HCT116 (cell line): ENCODE measurements around the gene POR. TPM values are rescaled to one million over a fixed set of nuclear protein-coding genes. Genes with fewer than 3 reads are reported as not detected.

ENCODE experiments used
- ATAC-seq: fragments of 200-7000 bp; cut with Tn5 transposase; 2 replicates; pipeline ENCODE4 v1.9.1; 2020; ENCODE audit warnings: mild to moderate bottlenecking, moderate library complexity
- BruUV-seq: library from RNA; stranded (reverse); fragments of 400-500 nt; replicated peaks from 2 replicates; lab custom pipeline; 2021; lab: Mats Ljungman, UMichigan
- CTCF ChIA-PET: fragments of 300-600 bp; sonication (Branson Sonifier 250); formaldehyde crosslinking; loops from one replicate; lab custom pipeline; 2021; ENCODE audit warnings: antibody characterized with exemption; lab: Charles Lee
- POLR2A ChIA-PET: fragments of 300-600, 350-600 bp; sonication (Branson Sonifier 250); formaldehyde crosslinking; loops from one replicate; lab custom pipeline; 2021; ENCODE audit warnings: antibody characterized with exemption; lab: Charles Lee
- RAD21 ChIA-PET, 2 experiments: fragments of 300-600 bp; sonication (Branson Sonifier 250); formaldehyde crosslinking; loops; one replicate each; lab custom pipeline; 2023; ENCODE audit warnings: low total read pairs in 2 of 2; ENCODE audit not compliant: uncharacterized antibody in 2 of 2, unreplicated experiment in 2 of 2, low non-redundant PET in 1 of 2; lab: Charles Lee
- DNase-seq: peaks from one replicate; pipeline ENCODE4 v3.0.0-alpha.2; 2010; ENCODE audit warnings: low read depth, low spot score
- H2AFZ ChIP-seq: fragments of 200-600 bp; shearing (Covaris generic), sonication (generic); 2 replicates; pipeline ENCODE4 v1.6.1; 2017; ENCODE audit warnings: low read depth, mixed run types, mixed read lengths, antibody characterized with exemption, low read length; ENCODE audit not compliant: poor library complexity, severe bottlenecking
- H3K27ac ChIP-seq: 2 replicates; pipeline ENCODE4 v1.5.1; 2012; ENCODE audit warnings: low read depth, low read length
- H3K27me3 ChIP-seq: fragments of 200-600 bp; sonication (generic); 2 replicates; pipeline ENCODE4 v1.6.1; 2016; ENCODE audit warnings: mixed run types, low read length, mixed read lengths; ENCODE audit not compliant: insufficient read depth
- H3K36me3 ChIP-seq, 2 experiments: fragments of 200-500 bp in 1 of 2; fragments of 200-600 bp in 1 of 2; sonication (Bioruptor generic) in 1 of 2; sonication (generic) in 1 of 2; 2 replicates each; pipeline versions ENCODE4 v1.5.1 to v1.6.1; 2014 to 2016; ENCODE audit warnings: low read length in 2 of 2, inconsistent platforms in 1 of 2, mixed read lengths in 1 of 2, mixed run types in 1 of 2; ENCODE audit not compliant: insufficient read depth in 2 of 2, control insufficient read depth in 1 of 2
- H3K4me1 ChIP-seq, 2 experiments: fragments of 200-600 bp in 1 of 2; sonication (generic) in 1 of 2; 2 replicates each; pipeline versions ENCODE4 v1.5.1 to v1.6.1; 2012 to 2017; ENCODE audit warnings: low read length in 2 of 2, inconsistent platforms in 1 of 2, mild to moderate bottlenecking in 1 of 2, mixed read lengths in 1 of 2, mixed run types in 1 of 2, moderate library complexity in 1 of 2; ENCODE audit not compliant: insufficient read depth in 2 of 2, control insufficient read depth in 1 of 2
- H3K4me2 ChIP-seq: fragments of 200-600 bp; sonication (generic); 2 replicates; pipeline ENCODE4 v1.6.1; 2017; ENCODE audit warnings: mixed run types, low read length, mixed read lengths
- H3K4me3 ChIP-seq, 2 experiments: fragments of 200-600 bp in 1 of 2; sonication (generic) in 1 of 2; replicated peaks in 1 of 2; 2 replicates each; pipeline ENCODE4 v1.5.1; 2011 to 2016; ENCODE audit warnings: low read length in 2 of 2, control low read depth in 1 of 2, low read depth in 1 of 2, mild to moderate bottlenecking in 1 of 2, mixed read lengths in 1 of 2, mixed run types in 1 of 2
- H3K79me2 ChIP-seq: fragments of 200-600 bp; sonication (generic); 2 replicates; pipeline ENCODE4 v1.6.1; 2017; ENCODE audit warnings: mild to moderate bottlenecking, mixed run types, low read length, moderate library complexity, mixed read lengths; ENCODE audit not compliant: insufficient read depth
- H3K9ac ChIP-seq: fragments of 200-600 bp; sonication (generic); 2 replicates; pipeline ENCODE4 v1.6.1; 2016; ENCODE audit warnings: low read length, mixed read lengths
- H3K9me2 ChIP-seq: fragments of 200-600 bp; sonication (generic), shearing (Covaris generic); 2 replicates; pipeline ENCODE4 v1.6.1; 2017; ENCODE audit warnings: mixed run types, mild to moderate bottlenecking, moderate library complexity; ENCODE audit not compliant: insufficient read depth
- H3K9me3 ChIP-seq, 2 experiments: fragments of 200-500 bp in 1 of 2; fragments of 200-600 bp in 1 of 2; sonication (Bioruptor generic) in 1 of 2; sonication (generic) in 1 of 2; 2 replicates each; pipeline ENCODE4 v1.6.1; 2014 to 2017; ENCODE audit warnings: low read length in 2 of 2, mixed read lengths in 2 of 2, inconsistent platforms in 1 of 2, low read depth in 1 of 2, mild to moderate bottlenecking in 1 of 2, mixed run types in 1 of 2, moderate library complexity in 1 of 2; ENCODE audit not compliant: control insufficient read depth in 1 of 2, insufficient read depth in 1 of 2
- H4K20me1 ChIP-seq: fragments of 200-600 bp; sonication (generic), shearing (Covaris generic); 2 replicates; pipeline ENCODE4 v1.6.1; 2017; ENCODE audit warnings: mixed run types, mild to moderate bottlenecking, moderate library complexity; ENCODE audit not compliant: insufficient read depth
- SP1 ChIP-seq: IDR thresholded peaks from 2 replicates; pipeline ENCODE4 v1.6.1; 2012; ENCODE audit warnings: low read depth
- TCF7L2 ChIP-seq: IDR thresholded peaks from 2 replicates; pipeline ENCODE4 v1.7.0; 2011; ENCODE audit warnings: borderline replicate concordance, inconsistent platforms; ENCODE audit not compliant: insufficient read depth, insufficient read length; ENCODE audit errors: extremely low read depth
- YY1 ChIP-seq: IDR thresholded peaks from 2 replicates; pipeline ENCODE4 v1.6.1; 2011; ENCODE audit warnings: low read length, low read depth, moderate library complexity, mild to moderate bottlenecking; ENCODE audit not compliant: insufficient replicate concordance; ENCODE audit errors: extremely low read depth
- intact Hi-C: fragments of 100-400 bp; cut with micrococcal nuclease; formaldehyde crosslinking; loops from 2 replicates; pipeline ENCODE4 v1.10.0; 2022
- total RNA-seq: library from RNA; stranded (reverse); gene quantifications from one replicate; pipeline ENCODE4 v1.2.1, GENCODE V29; 2021; ENCODE audit not compliant: unreplicated experiment
- TF ChIP-seq, protein P1 (sequence below): IDR thresholded peaks from 2 replicates; pipeline ENCODE4 v1.6.1; 2012
- TF ChIP-seq, protein P2 (sequence below): IDR thresholded peaks from 2 replicates; pipeline ENCODE4 v1.6.1; 2011; ENCODE audit warnings: mild to moderate bottlenecking, low read length, moderate library complexity; ENCODE audit not compliant: insufficient replicate concordance; ENCODE audit errors: extremely low read depth

POR gene
- total RNA-seq, 1 experiment from 2014 or later, result 120 TPM

DNA sequence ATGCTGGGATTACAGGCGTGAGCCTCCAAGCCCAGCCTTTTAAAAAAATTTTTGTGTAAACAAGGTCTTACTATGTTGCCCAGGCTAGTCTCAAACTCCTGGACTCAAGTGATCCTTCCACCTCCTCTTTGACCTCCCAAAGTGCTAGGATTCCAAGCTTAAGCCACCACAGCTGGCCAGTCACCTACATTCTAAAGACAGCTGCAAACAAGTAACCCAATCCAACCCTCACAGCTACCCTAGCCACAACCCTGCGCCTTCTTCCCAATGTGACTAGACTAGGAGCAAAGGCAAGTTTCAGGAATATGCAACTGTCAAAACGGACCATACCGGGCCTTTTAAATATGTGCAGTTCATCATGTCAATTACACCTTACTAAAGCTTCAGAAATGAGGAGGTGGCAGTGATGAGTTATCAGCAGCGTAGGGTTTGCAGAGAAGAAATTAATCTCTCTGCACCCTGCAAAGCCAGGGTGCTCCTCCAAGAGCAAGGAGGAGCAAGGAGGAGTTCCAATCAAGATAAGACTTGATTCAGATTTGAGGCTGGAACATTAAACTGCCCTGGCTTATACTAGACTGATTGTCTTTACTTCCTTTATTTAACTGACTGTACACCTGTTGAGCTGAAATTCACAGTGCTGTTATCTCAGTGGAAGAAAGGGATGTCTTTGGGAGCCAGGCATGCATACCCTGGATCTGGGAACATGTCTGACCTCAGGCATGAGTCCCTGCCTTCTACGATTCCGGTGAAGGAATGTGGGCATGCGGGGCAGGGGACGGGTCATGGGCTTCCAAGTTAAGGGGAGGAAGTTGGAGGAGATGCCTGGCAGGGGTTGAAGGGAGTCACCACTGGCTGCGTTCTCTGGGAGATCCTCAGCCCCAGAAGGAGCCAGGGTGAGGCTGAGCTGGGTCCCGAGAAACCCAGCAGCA, 95.0 kb downstream of the POR start:
- Histone ChIP-seq H3K27me3 (no peaks in the 10 kb centered on the region), H2AFZ (no peak overlapping the region), H3K27ac (peak overlapping the region; percentile 7; the same call in 1 of the 2 replicates), H3K36me3 (no peaks in the 10 kb centered on the region; a peak in 1 of 4 replicates), H3K4me1 (peaks cover 15 to 24% of the 10 kb centered on the region in 2 experiments), H3K4me2 (peak overlapping the region; percentile 65), H4K20me1 (no peaks in the 10 kb centered on the region), H3K4me3 (peak overlapping the region in 1 of 2 experiments; percentile 34; a peak in 2 of 4 replicates), H3K9me2 (no peaks in the 10 kb centered on the region), H3K9ac (peak overlapping the region; percentile 25; the same call in 1 of the 2 replicates), H3K9me3 (no peaks in the 10 kb centered on the region), H3K79me2 (no peaks in the 10 kb centered on the region)
- TF ChIP-seq SP1 (no peak), TCF7L2 (no peak), YY1 (no peak)
- TF ChIP-seq, protein P1, sequence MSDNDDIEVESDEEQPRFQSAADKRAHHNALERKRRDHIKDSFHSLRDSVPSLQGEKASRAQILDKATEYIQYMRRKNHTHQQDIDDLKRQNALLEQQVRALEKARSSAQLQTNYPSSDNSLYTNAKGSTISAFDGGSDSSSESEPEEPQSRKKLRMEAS, result no peak
- TF ChIP-seq, protein P2, sequence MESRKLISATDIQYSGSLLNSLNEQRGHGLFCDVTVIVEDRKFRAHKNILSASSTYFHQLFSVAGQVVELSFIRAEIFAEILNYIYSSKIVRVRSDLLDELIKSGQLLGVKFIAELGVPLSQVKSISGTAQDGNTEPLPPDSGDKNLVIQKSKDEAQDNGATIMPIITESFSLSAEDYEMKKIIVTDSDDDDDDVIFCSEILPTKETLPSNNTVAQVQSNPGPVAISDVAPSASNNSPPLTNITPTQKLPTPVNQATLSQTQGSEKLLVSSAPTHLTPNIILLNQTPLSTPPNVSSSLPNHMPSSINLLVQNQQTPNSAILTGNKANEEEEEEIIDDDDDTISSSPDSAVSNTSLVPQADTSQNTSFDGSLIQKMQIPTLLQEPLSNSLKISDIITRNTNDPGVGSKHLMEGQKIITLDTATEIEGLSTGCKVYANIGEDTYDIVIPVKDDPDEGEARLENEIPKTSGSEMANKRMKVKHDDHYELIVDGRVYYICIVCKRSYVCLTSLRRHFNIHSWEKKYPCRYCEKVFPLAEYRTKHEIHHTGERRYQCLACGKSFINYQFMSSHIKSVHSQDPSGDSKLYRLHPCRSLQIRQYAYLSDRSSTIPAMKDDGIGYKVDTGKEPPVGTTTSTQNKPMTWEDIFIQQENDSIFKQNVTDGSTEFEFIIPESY, result no peak
- ATAC-seq (peak; percentile 52), DNase-seq (no peak)
- CTCF ChIA-PET, result interaction anchor here (1.1 to 1.9 kb wide), 3 partner anchors 10 to 304 kb away, joined by 3 to 10 read pairs (median 8); no protein-coding TSS in a partner anchor
- intact Hi-C loops, result no loop called here
- RAD21 ChIA-PET, result no interaction called here
- POLR2A ChIA-PET, result interaction anchor here (1.2 kb wide), 1 partner anchor 143 kb away, joined by 3 read pairs; no protein-coding TSS in a partner anchor
- no TSS peak for BruUV-seq
